CD1c-positive myeloid dendritic cell (primary cell): Measurements from ENCODE around the gene NHSL1.

Experiments
- DNase-seq: peaks from one replicate; pipeline ENCODE4 v3.0.0-alpha.2; 2016; ENCODE audit errors: extremely low spot score

The NHSL1 gene

DNA sequence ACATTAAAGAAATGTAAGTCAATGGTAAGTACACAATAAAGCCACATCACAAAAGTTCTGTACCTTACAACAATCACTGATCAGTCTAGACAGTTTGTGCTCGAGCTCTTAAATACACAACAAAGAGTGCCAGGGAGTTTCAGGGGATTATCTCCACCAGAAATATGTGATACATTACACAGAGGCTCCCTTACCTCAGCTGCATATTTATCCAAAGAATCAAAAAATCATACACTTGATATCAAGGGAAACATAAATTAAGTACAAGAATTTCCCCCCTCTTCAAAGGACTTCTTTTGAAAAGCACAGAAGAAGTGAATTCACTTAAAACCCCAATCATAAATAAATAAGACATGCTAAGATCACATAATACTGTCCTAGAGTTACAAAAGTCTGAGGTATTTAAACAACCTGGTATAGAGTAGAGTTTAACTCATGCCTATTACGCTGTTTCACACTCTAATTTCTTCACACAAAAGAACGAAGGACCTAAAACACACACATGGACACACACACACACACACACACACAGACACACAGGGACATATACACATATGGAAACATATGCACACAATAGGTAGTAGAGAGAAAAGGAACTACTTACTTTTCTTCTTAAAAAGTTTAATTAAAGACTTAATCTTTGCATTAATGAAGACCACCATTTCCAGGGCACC lies 528 bp downstream of the NHSL1 start:
- DNase-seq = no peak

DNA sequence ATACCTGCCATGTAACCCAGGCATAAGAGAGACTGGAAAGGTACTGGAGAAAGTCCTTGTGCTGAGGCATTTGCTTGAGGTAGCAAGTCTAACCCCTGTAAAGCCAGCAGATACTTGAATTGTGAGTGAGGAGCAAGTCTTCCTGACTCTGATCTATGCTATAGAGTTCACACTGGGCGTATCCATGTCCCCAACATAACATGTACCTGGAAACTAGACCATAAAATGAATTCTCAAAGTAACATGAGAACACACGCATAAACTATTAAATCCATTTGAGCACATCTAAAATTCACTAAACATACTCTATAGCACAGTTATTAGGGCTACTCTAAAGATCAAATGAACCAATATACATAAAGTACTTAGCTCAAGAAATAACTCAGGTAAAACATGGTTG lies 2.0 kb downstream of the NHSL1 start:
- DNase-seq = no peak

DNA sequence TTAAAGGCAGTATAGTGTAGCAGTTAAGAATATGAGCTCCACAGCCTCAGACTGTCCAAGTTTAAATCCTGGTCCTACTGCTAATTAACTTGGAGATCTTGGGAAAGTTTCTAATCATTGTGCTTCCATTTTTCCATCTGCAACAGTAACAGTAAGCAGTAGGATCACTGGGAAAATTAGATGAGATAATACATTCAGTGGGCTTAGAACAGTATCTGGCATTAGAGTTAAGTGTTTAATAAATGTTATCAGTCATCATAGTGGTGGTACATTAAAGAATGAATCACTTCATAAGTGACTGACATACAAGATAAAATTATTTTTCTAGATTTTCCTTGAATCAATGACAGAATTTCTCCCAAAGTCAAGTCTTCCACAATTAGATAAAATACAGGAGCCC lies 5.0 kb downstream of the NHSL1 start:
- DNase-seq = no peak

DNA sequence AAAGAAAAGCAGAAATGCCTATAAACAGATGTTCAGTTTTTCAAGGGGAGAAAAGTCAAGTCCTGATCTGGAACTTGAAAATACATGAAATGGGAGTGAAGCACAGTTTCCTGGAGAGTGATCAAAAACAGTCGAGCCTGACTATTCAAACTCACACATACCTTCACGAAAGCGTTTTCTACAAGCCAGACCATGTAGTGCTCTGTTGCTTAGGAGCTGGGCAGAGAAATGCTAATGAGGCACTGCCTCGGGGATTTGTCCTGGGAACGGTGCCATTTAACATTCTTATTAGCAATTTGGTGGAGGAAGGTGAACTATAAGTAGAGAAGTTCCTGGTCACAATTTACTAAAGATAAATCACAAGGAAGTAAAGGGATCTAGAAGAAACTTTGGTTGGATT lies 5.9 kb downstream of the NHSL1 start:
- DNase-seq = no peak

DNA sequence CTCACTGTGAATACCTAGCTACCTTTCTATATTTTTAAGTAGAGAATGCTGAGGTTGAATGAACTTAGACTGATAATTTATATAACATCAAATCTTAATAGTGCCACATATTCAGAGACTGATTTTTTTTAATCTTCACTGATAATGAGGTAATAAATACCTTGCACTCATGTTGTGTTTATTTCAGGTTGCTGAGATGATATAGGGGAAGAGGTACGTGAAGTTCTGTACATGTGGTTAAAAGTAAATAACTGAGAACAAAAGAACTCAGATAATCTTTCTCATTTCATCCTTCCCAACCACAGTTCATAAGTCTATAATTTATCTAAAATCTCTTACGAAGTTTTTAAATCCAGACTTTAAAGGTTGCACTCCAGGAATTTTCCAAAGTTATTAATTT lies 6.4 kb downstream of the NHSL1 start:
- no peak for DNase-seq

DNA sequence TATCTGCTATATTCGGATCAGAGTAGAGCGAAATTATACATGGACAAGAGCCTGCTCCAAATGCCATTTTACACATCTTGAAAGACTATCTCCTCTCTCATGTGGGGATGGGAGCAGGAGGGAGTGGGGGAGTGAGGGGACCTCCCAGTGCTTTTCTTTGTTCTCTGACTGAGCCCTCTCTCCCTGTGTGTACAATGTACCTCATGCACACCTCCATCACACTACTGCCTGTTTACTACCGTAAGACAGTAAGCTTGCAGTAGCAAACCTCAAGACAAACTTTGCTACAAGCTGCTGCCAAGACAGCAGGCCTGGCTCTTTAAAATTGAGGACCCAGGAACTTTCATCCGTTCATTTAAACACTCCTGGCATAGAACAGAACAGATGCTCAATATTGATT lies 7.2 kb downstream of the NHSL1 start:
- no peak for DNase-seq

DNA sequence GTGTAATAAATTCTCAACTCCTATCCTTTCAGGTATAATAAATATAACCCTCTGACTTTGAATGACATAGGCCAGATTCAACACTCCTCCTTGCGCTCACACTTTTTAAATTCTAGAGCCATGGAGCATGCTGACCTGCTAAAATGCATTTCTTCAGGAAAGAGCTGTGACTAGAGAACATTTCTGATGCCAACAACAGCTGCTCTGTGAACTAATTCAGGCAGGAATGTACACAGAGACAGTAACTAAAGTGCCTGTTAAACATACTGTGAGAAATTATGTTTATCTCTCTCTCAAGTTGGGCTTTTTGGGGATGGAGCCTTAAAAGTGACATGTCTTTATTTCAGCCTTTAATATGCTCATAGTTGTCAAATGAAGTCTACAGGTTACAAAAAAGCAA lies 8.3 kb downstream of the NHSL1 start:
- DNase-seq = no peak

DNA sequence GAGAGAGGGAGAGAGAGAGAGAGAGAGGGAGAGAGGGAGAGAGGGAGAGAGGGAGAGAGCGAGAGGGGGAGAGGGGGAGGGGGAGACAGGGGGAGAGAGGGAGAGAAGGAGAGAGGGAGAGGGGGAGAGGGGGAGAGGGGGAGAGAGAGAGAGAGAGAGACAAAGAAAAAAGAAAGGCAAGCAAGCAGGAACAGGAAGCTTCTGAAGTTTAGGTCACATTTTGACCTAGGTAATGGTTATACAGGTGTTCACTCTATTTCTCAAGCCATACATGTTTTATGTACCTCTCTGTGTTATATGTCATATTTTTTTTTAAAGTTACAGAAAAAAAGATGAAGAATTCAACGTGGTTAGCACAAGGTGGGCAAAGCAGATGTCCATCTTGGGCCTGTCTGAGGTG lies 9.4 kb downstream of the NHSL1 start:
- no peak for DNase-seq

DNA sequence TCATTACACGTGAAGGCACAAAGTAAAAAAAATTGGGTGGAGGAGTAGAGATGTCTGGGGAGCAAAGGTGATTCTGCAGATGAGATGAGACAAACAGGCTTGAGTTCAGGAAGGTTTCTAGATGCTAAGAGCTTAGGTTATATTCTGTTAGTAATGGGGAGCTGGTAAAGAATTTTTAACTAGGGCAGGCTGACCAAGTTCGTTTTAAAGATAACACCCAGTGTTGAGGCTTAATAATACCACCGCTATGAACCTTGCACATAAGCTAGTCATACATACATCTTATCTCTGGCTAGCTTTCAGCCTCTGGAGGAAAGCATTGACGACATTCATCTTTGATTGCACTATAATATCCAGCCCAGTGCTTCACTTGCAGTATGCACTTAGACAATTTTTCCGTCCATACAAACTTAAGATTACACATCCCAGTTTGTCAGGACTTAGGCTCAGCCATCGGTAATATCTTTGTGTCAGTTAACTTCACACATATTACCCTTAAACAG lies 12.1 kb downstream of the NHSL1 start:
- no peak for DNase-seq

DNA sequence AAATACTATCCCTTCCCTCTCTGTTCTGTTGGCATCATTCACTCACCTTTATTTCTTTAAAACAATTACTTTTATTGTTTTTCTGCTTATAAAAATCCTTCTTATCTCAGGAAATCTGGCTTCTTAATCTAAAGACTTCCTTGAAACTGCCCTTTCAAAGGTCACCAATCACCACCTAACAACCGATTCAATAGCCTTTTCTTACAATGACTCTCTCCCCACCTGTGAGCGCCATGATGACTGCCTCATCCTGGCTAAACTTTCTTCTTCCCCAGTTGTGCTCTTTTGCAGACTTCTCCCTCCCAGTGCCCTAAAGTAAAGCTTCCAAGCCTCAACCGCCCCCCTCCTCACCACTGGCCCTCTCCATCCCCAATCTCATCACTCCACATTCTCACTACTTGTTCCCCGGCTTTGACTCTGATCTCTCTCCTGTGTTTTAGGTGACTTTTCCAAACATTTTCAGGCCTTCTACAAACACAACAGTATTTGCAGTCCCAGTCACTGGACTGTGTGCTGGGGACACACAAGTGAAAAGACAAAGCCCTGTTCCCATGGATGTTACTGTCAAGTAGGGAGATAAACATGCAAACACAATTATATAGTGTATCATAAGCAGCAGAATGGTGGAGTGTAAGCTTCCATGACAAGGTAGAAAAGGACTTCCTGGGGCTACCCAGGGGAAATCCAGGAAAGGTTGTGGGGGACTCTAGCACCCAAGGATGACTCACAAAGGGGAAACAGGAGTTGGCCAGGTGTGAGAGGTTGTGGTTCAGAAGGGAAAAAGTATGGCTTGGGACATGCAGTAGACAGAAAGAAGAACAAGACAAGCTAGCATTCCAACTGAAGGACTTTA lies 12.8 kb downstream of the NHSL1 start:
- DNase-seq = no peak

DNA sequence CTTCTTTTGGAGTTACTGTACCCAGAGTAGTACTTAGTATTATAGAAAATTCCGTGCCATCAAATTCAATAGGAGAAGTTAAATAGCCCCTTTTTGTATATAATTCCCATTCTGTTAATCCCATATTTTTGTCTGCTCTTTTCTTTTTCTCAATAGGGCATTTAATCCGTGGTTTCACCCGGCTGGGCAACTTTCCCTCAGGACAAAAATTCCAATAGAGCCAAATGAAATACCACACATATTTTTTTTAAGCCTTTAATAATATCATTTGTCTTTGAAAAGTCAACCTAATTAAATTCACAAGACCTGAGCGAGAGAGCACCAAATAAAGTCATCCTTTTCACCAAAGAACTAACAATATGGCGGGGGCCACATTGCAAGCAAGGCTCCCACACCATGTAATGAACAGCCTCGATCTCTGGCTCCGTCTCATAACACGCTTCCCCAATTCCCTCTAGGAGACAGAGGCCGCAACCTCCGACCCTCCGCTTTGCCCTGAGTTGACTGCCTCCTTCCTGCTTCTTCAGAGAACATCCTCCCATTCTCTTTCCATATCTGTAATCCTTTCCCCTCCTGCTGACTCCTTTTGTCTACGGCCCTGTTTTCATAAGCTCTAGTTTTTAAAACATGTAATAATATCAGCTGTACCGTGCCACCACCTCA lies 13.6 kb downstream of the NHSL1 start:
- no peak for DNase-seq

DNA sequence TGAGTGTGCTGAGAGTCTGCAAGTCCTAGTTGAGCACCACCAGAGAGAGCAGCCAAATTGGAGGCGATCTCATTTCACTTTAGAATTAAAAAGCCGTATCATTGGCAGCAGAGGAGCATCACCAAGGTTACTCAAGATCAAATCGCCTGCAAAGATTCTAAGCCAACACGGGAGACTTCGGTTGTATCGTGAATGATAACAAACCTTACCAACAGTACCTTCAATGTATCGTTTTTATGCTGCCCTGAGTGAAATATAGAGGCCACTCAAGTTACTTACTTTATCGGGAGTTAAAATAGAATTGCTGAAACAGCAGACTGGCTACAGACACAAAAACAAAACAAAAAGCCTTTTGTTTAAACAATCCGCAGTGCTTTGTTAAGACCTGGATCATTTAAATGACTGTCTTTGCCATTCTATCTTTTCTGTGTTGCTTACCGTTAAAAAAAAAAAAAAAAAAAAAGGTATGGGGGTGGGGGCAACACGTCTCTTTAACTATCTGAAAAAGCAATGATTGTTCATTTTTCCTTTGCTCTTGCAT lies 14.2 kb downstream of the NHSL1 start:
- no peak for DNase-seq

DNA sequence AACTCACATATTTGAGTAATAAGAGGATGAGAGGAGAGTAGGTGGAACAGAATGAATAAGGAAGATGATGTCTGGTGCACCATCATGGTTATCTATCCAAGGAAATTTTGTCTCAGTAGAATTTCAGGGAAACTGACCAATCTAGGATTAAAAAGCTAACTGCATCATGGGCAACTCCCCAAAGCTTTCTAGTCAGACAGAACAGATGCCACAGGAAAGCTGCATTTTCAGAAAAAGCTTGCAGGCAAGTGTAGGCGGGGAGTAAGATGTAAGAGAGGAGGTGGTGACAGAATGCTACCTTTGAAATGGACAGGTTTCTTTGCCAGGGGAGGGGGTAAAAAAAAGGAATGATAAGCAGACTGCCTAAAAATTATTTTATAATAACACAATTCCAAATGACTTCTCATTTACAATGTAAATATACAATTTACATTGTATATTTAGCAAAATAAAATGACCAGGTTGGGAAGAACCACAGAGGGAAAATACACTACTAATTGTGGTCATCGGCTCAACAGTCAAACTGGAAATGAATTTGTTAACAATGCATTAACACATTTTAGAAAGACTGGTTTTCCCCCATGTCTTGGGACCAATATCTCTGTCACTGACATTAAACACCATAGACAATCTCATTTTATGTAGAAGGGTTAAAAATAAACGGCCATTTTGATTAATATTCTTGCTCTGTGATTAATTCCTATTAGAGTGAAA lies 15.1 kb downstream of the NHSL1 start:
- no peak for DNase-seq

DNA sequence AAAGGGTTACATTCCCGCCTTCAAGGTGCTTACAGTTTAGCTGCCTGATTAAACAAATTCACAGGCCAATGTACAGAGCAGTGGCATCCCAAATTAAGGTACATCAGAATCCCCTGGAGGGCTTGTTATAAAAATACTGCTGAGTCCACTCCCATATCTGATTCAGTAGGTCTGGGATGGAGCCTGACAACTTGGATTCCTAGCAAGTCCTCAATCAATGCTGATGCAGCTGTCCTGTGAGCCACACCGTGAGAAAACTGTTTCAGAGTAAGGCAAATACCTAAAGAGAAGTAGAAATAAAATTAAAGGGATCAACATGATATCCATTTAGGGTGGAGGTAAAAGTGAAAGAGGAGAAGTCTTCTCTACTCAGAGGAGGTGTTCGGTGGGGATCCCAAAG lies 16.5 kb downstream of the NHSL1 start:
- DNase-seq = no peak

DNA sequence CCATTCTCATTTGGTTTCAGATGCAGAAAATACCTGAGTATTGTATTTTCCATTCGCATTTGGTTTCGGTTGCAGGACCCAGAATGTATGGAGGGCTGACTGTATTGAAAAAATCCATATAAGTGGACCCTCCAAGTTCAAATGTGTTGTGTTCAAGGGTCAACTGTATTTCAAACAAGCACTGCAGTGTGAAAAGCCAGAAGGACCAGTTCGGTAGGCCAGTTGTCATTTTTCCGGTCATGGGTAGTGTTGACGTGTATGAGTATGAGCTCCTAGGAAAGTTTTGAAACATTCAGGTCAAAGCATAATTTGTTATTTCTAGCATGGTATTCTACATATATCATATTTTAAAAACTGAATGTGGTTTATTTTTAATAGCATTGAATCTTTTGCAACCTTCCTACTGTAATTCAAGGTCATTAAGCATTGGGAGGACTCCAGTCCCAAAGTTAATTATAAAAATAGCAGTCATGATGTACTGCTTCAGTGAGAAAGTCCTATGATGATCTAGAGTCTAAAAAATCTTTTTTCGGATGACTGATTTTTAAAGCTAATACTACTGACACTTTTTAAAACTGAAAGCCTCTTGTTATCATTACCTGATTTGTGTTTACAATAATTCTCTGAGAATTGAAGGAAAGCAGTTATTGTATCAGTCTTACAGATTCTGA lies 18.9 kb downstream of the NHSL1 start:
- no peak for DNase-seq

DNA sequence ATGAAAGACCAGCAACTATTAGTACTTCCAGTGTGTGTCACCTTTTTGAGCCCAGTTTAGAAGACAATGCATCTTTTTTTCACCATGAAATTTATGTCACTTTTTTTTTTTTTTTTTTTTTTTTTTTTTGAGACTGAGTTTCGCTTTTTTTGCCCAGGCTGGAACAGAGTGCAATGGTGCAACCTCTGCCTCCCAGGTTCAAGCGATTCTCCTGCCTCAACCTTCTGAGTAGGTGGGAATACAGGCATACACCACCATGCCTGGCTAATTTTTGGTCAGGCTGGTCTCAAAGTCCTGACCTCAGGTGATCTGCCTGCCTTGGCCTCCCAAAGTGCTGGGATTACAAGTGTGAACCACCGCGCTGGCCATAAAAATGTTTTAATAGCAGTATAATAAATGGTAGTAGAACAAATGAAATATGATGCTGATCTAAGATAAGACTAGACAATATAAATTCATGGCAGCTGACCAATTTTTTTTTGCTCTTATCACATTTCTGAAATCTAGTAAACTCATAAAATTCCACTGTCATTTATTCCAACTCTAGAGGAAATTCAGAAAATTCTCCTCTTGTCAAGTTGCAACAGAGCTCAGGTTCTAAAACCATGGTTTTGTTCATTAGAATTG lies 21.3 kb downstream of the NHSL1 start:
- no peak for DNase-seq

DNA sequence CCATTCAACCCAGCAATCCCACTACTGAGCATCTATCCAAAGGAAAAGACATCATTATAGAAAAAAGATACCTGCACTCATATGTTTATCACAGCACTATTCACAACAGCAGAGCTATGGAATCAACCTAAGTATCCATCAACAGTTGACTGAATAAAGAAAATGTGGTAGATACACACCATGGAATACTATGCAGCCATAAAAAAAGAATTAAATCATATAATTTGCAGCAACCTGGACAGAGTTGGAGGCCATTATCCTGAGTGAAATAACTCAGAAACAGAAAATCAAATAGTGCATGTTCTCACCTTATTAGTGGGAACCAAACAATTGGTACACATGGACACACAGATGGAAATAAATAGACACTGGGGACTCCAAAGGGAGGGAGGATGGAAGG lies 23.2 kb downstream of the NHSL1 start:
- DNase-seq = no peak

DNA sequence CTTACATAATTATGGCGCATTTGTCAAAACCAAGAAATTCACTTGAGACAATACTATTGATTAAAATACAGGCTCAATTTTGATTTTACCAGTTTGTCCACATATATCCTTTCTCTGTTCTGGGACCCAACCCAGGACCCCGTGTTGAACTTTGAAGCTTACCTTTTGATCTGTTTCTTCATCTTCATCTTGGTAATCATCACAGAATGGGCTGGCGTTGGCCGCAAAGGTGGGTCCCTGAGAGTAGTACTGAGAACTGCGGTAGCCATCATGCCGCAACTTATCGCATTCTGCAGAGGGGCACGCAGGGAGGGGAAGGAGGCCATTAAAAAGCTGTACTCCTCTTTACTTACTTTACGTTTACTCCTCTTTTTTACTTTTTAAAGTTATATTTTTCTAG lies 26.1 kb downstream of the NHSL1 start:
- DNase-seq = no peak

DNA sequence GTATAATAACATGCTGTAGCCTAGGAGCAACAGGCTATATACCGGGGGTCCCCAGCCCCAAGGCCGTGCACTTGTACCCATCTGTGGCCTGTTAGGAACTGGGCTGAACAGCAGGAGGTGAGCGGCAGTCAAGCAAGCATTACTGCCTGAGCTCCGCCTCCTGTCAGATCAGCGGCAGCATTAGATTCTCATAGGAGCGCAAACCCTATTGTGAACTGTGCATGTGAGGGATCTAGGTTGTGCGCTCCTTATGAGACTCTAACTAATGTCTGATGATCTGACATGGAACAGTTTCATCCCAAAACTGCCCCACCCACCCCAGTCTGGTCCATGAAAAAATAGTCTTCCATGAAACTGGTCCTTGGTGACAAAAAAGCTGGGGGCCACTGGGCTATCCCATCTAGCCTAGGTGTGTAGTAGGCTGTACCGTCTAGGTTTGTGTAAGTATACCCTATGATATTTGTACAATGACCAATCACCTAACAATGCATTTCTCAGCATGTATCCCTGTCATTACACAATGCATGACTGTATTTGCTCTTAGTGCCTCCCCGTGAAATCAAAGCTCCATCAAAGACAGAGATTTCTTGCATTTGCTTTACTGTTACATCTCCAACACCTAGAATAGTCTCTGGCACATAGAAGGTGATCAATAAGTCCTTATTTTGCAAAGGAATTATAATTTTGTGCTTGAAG lies 30.8 kb downstream of the NHSL1 start:
- no peak for DNase-seq

DNA sequence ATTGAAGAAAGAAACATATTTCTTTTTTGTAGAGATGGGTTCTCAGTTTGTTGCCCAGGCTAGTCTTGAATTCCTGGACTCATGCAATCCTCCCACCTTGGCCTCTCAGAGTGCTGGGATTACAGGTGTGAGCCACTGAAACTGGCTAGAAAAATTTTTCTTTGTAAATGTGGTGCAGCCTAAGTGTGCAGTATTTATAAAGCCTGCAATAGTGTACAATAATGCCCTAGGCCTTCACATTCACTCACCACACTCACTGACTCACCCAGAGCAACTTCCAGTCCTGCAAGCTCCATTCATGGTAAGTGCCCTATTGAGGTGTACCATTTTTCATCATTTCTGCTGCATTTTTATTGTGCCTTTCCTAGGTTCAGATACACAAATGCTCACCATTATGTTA lies 31.4 kb downstream of the NHSL1 start:
- DNase-seq = no peak
